ENCODE data around the gene HEATR9.

DNA sequence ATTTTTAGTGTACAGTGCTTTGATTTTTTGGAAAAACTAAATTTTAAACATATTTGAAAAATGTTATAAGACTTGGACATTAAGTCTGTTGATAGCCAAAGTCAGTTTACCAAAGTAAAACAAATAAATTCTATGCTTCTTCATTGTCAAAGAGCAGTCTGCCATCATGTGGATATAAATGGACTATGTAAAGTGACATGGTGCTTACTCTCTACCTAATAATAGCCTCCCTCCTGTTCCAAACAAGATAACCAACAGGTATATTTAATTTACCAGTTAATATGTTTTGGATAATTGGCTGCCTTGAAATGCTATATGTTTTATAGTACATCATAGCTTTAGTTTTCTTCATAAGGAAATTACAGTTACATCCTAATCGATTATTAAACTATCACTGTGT is 43.5 kb downstream of the HEATR9 start:
- TF ChIP-seq, protein P1, sequence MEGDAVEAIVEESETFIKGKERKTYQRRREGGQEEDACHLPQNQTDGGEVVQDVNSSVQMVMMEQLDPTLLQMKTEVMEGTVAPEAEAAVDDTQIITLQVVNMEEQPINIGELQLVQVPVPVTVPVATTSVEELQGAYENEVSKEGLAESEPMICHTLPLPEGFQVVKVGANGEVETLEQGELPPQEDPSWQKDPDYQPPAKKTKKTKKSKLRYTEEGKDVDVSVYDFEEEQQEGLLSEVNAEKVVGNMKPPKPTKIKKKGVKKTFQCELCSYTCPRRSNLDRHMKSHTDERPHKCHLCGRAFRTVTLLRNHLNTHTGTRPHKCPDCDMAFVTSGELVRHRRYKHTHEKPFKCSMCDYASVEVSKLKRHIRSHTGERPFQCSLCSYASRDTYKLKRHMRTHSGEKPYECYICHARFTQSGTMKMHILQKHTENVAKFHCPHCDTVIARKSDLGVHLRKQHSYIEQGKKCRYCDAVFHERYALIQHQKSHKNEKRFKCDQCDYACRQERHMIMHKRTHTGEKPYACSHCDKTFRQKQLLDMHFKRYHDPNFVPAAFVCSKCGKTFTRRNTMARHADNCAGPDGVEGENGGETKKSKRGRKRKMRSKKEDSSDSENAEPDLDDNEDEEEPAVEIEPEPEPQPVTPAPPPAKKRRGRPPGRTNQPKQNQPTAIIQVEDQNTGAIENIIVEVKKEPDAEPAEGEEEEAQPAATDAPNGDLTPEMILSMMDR (IDR thresholded peaks at IDR 0.05) = no peak
- no peak for TF ChIP-seq POLR2A (IDR thresholded peaks at IDR 0.05)
